K562 (cell line): ENCODE measurements around the gene OPHN1. TPM values are rescaled to one million over a fixed set of nuclear protein-coding genes. Genes with fewer than 3 reads are reported as not detected.

Source experiments
- ARID1B ChIP-seq: fragments of 450-650 bp; IDR thresholded peaks from 2 replicates; pipeline ENCODE4 v1.6.1; 2016; ENCODE audit warnings: antibody characterized with exemption, mild to moderate bottlenecking, inconsistent platforms
- BRD4 ChIP-seq: fragments of 200-600 bp; sonication (generic); IDR thresholded peaks from 2 replicates; pipeline ENCODE4 v1.6.1; 2017; ENCODE audit warnings: inconsistent platforms
- CEBPG ChIP-seq, 3 experiments: fragments of 200-800 bp in 1 of 3; sonication (Bioruptor generic) in 1 of 3; sonication (generic) in 1 of 3; formaldehyde crosslinking in 1 of 3; IDR thresholded peaks in 2 of 3; conservative IDR thresholded peaks in 1 of 3; 2 replicates each; pipeline versions ENCODE4 v1.6.1 to v1.8.0; 2016 to 2022; ENCODE audit warnings: missing compliant biosample characterization in 2 of 3, missing genetic modification characterization in 2 of 3, mild to moderate bottlenecking in 1 of 3, missing genetic modification reagents in 1 of 3
- COPS2 ChIP-seq: fragments of 450-650 bp; conservative IDR thresholded peaks from 2 replicates; pipeline ENCODE4 v1.6.1; 2016; ENCODE audit warnings: mild to moderate bottlenecking, moderate library complexity
- ESRRB ChIP-seq: fragments of 250-450 bp; sonication (Bioruptor Pico); IDR thresholded peaks from 2 replicates; pipeline ENCODE4 v1.5.0; 2020; ENCODE audit warnings: mild to moderate bottlenecking, moderate library complexity, borderline replicate concordance
- FIP1L1 ChIP-seq: fragments of 200-400 bp; formaldehyde crosslinking; IDR thresholded peaks from 2 replicates; pipeline ENCODE4 v1.6.1; 2018; ENCODE audit warnings: mild to moderate bottlenecking, low read depth, low read length; ENCODE audit not compliant: poor library complexity, severe bottlenecking
- JUN ChIP-seq, 2 experiments: sonication (generic) in 1 of 2; formaldehyde crosslinking in 1 of 2; IDR thresholded peaks; 2 replicates each; pipeline versions ENCODE4 v1.6.1 to v1.8.0; 2012 to 2022; ENCODE audit warnings: borderline replicate concordance in 2 of 2, mild to moderate bottlenecking in 2 of 2, improper control_type of control experiment in 1 of 2, low read depth in 1 of 2, low read length in 1 of 2, missing genetic modification reagents in 1 of 2
- JUND ChIP-seq, 2 experiments: IDR thresholded peaks; 2 replicates in 1 of 2; 3 replicates in 1 of 2; pipeline ENCODE4 v1.6.1; 2011; ENCODE audit warnings: borderline replicate concordance in 2 of 2, low read depth in 2 of 2, low read length in 2 of 2, improper control_type of control experiment in 1 of 2, missing biosample characterization in 1 of 2, missing genetic modification characterization in 1 of 2, missing genetic modification reagents in 1 of 2
- KAT2B ChIP-seq: IDR thresholded peaks from one replicate; pipeline ENCODE4 v1.6.1; 2012; ENCODE audit warnings: low read depth, mild to moderate bottlenecking, control low read depth, inconsistent platforms, low read length, moderate library complexity
- L3MBTL2 ChIP-seq: fragments of 450-650 bp; IDR thresholded peaks from 2 replicates; pipeline ENCODE4 v1.6.1; 2016; ENCODE audit warnings: mild to moderate bottlenecking, moderate library complexity
- LEF1 ChIP-seq: fragments of 450-650 bp; IDR thresholded peaks from 2 replicates; pipeline ENCODE4 v1.6.1; 2016; ENCODE audit warnings: mild to moderate bottlenecking
- MYBL2 ChIP-seq, 2 experiments: fragments of 450-650 bp in 1 of 2; sonication (generic) in 1 of 2; formaldehyde crosslinking in 1 of 2; IDR thresholded peaks; 2 replicates each; pipeline versions ENCODE4 v1.6.1 to v1.8.1; 2017 to 2022; ENCODE audit warnings: borderline replicate concordance in 1 of 2, inconsistent platforms in 1 of 2, low read depth in 1 of 2, mild to moderate bottlenecking in 1 of 2, missing genetic modification reagents in 1 of 2, moderate library complexity in 1 of 2
- NFIC ChIP-seq: fragments of 450-650 bp; IDR thresholded peaks from 2 replicates; pipeline ENCODE4 v1.6.1; 2017; ENCODE audit warnings: mild to moderate bottlenecking, inconsistent platforms
- POLR2AphosphoS2 ChIP-seq: IDR thresholded peaks from 2 replicates; pipeline ENCODE4 v1.6.1; 2012; ENCODE audit warnings: low read length, improper control_type of control experiment
- RCOR1 ChIP-seq, 2 experiments: IDR thresholded peaks; 2 replicates each; pipeline ENCODE4 v1.6.1; 2012; ENCODE audit warnings: low read depth in 2 of 2, low read length in 2 of 2, borderline replicate concordance in 1 of 2, improper control_type of control experiment in 1 of 2
- TARDBP ChIP-seq: fragments of 450-650 bp; IDR thresholded peaks from 2 replicates; pipeline ENCODE4 v1.6.1; 2016
- XRCC3 ChIP-seq: fragments of 450-650 bp; IDR thresholded peaks from 2 replicates; pipeline ENCODE4 v1.6.1; 2017; ENCODE audit warnings: mild to moderate bottlenecking, moderate library complexity
- ZNF253 ChIP-seq: fragments of 250-450 bp; sonication (Bioruptor Pico); conservative IDR thresholded peaks from 2 replicates; pipeline ENCODE4 v1.6.1; 2021; ENCODE audit warnings: mild to moderate bottlenecking
- ZNF347 ChIP-seq: fragments of 450-650 bp; formaldehyde crosslinking; IDR thresholded peaks from 2 replicates; pipeline ENCODE4 v1.4.0; 2020; ENCODE audit warnings: low read depth, mild to moderate bottlenecking, moderate library complexity
- polyA plus RNA-seq, 8 experiments: library from polyadenylated mRNA; depleted of rRNA in 4 of 8; stranded (reverse) in 5 of 8; unstranded in 3 of 8; fragments of >200 nt; fragmentation: Nextera tagmentation in 2 of 8; fragmentation: Illumina TruSeq in 1 of 8; extraction: Ambion mirVana in 2 of 8; extraction: Trizol in 1 of 8; gene quantifications; 2 replicates each; pipeline versions ENCODE4 v1.2.1 to v1.2.3, GENCODE V29; 2011 to 2014; ENCODE audit warnings: inconsistent platforms in 1 of 8, missing spikeins in 1 of 8
- total RNA-seq, 7 experiments: library from RNA; depleted of rRNA in 6 of 7; stranded (reverse); fragments of >200 nt in 6 of 7; fragmentation: Illumina TruSeq in 2 of 7; extraction: Trizol in 2 of 7; gene quantifications; 2 replicates each; pipeline versions ENCODE4 v1.2.1 to v1.2.3, GENCODE V29; 2011 to 2021; ENCODE audit warnings: low replicate concordance in 1 of 7
- TF ChIP-seq, protein P1 (sequence below): fragments of 250-450 bp; sonication (Bioruptor Pico); IDR thresholded peaks from 2 replicates; pipeline ENCODE4 v1.9.0; 2021; ENCODE audit warnings: mild to moderate bottlenecking, inconsistent platforms
- TF ChIP-seq, protein P2 (sequence below): sonication (generic); formaldehyde crosslinking; IDR thresholded peaks from 2 replicates; pipeline ENCODE4 v1.8.1; 2023; ENCODE audit warnings: missing genetic modification reagents, mild to moderate bottlenecking, borderline replicate concordance

The OPHN1 gene
- total and polyA plus RNA-seq, 9 of the 15 experiments (the other 6 are each of a cell fraction or from before 2014, with no cell fraction given) = 0.28 to 1.8 (median 1.0) TPM

DNA sequence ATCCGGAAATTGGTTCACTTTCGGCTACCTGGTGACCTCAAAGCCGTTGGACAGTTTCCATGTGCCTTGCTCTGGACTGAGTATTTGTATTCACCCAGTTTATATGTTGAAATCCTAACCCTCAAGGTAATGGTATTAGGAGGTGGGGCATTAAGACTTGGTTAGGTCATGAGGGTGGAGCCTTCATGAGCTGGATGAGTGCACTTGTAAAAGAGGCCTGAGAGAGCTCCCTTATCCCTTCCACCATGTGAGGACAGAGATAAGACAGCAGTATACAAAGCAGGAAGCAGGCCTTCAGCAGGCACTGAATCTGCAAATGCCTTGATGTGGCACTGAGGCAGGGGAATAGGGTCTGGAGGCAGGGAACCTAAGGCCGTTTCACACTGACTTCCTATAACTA is 5.3 kb upstream of the OPHN1 start (continued):
- TF ChIP-seq, protein P1, sequence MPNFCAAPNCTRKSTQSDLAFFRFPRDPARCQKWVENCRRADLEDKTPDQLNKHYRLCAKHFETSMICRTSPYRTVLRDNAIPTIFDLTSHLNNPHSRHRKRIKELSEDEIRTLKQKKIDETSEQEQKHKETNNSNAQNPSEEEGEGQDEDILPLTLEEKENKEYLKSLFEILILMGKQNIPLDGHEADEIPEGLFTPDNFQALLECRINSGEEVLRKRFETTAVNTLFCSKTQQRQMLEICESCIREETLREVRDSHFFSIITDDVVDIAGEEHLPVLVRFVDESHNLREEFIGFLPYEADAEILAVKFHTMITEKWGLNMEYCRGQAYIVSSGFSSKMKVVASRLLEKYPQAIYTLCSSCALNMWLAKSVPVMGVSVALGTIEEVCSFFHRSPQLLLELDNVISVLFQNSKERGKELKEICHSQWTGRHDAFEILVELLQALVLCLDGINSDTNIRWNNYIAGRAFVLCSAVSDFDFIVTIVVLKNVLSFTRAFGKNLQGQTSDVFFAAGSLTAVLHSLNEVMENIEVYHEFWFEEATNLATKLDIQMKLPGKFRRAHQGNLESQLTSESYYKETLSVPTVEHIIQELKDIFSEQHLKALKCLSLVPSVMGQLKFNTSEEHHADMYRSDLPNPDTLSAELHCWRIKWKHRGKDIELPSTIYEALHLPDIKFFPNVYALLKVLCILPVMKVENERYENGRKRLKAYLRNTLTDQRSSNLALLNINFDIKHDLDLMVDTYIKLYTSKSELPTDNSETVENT = no peak
- TF ChIP-seq ESRRB = no peak
- peak; percentile 39 for TF ChIP-seq L3MBTL2
- no peak for TF ChIP-seq XRCC3
- TF ChIP-seq BRD4 = no peak
- no peak for TF ChIP-seq ZNF253 (CRISPR knock-in tag)
- no peak for TF ChIP-seq CEBPG (CRISPR knock-in tag; IDR thresholded peaks at IDR 0.05)
- TF ChIP-seq CEBPG (tag; conservative IDR thresholded peaks at IDR 0.05 in 1 of 2, IDR thresholded peaks at IDR 0.05 in 1 of 2) = no peak
- no peak for TF ChIP-seq FIP1L1
- no peak for TF ChIP-seq ZNF347 (CRISPR knock-in tag)
- TF ChIP-seq KAT2B = no peak
- no peak for TF ChIP-seq JUN (IDR thresholded peaks at IDR 0.05; ENCODE audit: borderline replicate concordance, low read depth, low read length)
- TF ChIP-seq JUN (CRISPR knock-in tag; IDR thresholded peaks at IDR 0.05; ENCODE audit: borderline replicate concordance) = no peak
- TF ChIP-seq RCOR1 (IDR thresholded peaks at IDR 0.05; ENCODE audit: borderline replicate concordance in 1 of 2, low read depth in 2 of 2, low read length in 2 of 2) = no peak; a peak in 1 of 4 replicates
- TF ChIP-seq JUND (IDR thresholded peaks at IDR 0.05; ENCODE audit: borderline replicate concordance, low read depth, low read length) = peak; percentile 26; the same call in 1 of the 2 replicates
- TF ChIP-seq JUND (tag; IDR thresholded peaks at IDR 0.05; ENCODE audit: borderline replicate concordance, low read depth, low read length) = peak; percentile 20; the same call in 1 of the 3 replicates
- TF ChIP-seq, protein P2, sequence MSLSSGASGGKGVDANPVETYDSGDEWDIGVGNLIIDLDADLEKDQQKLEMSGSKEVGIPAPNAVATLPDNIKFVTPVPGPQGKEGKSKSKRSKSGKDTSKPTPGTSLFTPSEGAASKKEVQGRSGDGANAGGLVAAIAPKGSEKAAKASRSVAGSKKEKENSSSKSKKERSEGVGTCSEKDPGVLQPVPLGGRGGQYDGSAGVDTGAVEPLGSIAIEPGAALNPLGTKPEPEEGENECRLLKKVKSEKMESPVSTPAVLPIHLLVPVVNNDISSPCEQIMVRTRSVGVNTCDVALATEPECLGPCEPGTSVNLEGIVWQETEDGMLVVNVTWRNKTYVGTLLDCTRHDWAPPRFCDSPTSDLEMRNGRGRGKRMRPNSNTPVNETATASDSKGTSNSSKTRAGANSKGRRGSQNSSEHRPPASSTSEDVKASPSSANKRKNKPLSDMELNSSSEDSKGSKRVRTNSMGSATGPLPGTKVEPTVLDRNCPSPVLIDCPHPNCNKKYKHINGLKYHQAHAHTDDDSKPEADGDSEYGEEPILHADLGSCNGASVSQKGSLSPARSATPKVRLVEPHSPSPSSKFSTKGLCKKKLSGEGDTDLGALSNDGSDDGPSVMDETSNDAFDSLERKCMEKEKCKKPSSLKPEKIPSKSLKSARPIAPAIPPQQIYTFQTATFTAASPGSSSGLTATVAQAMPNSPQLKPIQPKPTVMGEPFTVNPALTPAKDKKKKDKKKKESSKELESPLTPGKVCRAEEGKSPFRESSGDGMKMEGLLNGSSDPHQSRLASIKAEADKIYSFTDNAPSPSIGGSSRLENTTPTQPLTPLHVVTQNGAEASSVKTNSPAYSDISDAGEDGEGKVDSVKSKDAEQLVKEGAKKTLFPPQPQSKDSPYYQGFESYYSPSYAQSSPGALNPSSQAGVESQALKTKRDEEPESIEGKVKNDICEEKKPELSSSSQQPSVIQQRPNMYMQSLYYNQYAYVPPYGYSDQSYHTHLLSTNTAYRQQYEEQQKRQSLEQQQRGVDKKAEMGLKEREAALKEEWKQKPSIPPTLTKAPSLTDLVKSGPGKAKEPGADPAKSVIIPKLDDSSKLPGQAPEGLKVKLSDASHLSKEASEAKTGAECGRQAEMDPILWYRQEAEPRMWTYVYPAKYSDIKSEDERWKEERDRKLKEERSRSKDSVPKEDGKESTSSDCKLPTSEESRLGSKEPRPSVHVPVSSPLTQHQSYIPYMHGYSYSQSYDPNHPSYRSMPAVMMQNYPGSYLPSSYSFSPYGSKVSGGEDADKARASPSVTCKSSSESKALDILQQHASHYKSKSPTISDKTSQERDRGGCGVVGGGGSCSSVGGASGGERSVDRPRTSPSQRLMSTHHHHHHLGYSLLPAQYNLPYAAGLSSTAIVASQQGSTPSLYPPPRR (CRISPR knock-in tag) = no peak
- TF ChIP-seq LEF1 = peak; percentile 50; the same call in 1 of the 2 replicates
- no peak for TF ChIP-seq POLR2AphosphoS2
- TF ChIP-seq TARDBP = no peak
- peak; percentile 41 for TF ChIP-seq NFIC
- TF ChIP-seq ARID1B = peak; percentile 90
- TF ChIP-seq MYBL2 (IDR thresholded peaks at IDR 0.05; ENCODE audit: low read depth) = no peak
- TF ChIP-seq MYBL2 (CRISPR knock-in tag; IDR thresholded peaks at IDR 0.05; ENCODE audit: borderline replicate concordance) = no peak
- no peak for TF ChIP-seq COPS2
